KOPT-K1 (cell line): ENCODE results near the gene CPEB4.

Experiments used
- H3K27ac ChIP-seq: fragments of 200-600 bp; sonication (generic); 2 replicates; pipeline ENCODE4 v1.5.1; 2016; ENCODE audit warnings: antibody characterized with exemption, mild to moderate bottlenecking, low read depth, low read length; ENCODE audit not compliant: poor library complexity, severe bottlenecking
- H3K36me3 ChIP-seq: fragments of 200-600 bp; sonication (generic); 2 replicates; pipeline ENCODE4 v1.5.1; 2017; ENCODE audit warnings: antibody characterized with exemption, mild to moderate bottlenecking, low read length, moderate library complexity; ENCODE audit not compliant: insufficient read depth
- H3K9me3 ChIP-seq: fragments of 200-600 bp; sonication (generic); 2 replicates; pipeline ENCODE4 v1.5.1; 2017; ENCODE audit warnings: antibody characterized with exemption, low read length, mild to moderate bottlenecking; ENCODE audit not compliant: insufficient read depth, poor library complexity, severe bottlenecking

The CPEB4 gene

DNA sequence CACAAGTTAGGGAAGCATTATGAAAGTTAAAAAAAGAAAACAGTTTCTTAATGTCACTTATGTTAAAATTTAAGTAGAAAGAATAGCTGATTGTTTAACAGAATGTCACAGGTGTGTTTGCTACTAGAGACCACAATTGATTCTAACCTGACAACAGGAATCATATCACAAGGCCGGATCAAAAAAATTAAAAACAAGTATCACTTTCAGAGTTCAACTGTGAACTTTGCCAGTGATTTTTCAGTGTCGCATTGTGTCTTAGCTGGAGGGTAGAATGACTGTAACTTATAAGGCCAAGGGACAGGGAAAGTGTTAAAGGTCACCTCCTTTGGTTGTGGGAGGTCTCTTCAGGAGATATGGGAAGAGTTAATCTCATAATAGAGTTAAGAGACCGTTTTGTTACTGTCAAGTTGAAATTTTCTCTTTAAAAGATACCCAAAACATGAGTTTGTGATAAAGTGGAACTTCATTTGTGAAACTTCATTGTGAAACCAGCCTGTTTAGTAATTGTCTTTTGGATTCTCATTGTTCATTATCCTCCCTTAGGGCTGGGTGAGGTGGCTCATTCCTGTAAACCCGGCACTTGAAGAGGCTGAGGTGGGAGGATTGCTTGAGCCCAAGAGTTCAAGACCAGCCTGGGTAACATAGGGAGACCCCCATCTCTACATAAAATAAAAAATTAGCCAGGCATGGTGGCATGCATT lies 40.9 kb downstream of the CPEB4 start:
- no peak overlapping the region for H3K27ac ChIP-seq
- no peaks in the 10 kb centered on the region for H3K36me3 ChIP-seq
- H3K9me3 ChIP-seq, result no peaks in the 10 kb centered on the region

DNA sequence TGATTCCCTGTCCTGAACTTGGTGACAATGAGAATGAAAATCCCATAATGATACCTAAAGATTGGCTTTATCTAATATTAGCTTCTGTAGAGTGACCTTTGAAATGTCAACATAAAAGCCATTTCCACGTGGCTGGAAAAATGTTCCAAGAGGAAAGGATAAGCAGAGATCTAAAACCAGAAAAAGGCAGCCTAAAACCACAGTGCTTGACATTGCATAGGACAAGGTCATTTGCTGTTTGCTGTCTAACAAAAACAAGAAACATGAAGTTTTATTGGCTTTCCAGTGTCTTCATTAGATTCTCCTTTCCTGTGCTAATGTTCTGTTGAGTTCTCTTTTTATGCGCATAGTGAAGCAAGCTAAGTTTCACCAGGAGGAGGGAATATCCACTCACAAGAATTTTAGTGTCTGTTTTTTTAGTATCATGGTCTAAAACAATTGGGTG lies 44.6 kb downstream of the CPEB4 start:
- Histone ChIP-seq H3K9me3 (no peaks in the 10 kb centered on the region), H3K36me3 (no peaks in the 10 kb centered on the region), H3K27ac (no peak overlapping the region)

DNA sequence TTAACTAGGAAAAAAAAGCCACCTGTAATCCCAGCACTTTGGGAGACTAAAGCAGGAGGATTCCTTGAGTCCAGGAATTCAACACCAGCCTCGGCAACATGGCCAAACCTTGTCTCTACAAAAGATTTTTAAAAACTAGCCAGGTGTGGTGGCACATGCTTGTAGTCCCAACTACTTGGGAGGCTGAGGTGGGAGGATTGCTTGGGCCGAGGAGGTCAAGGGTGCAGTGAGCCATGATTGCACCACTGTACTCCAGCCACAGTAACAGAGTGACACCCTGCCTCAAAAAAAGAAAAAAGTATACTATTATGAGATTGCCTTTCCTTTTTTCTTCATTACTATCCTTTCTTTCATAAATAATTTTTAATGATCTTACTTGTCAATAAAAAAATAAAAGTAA lies 45.8 kb downstream of the CPEB4 start:
- no peaks in the 10 kb centered on the region for H3K9me3 ChIP-seq
- H3K36me3 ChIP-seq, result no peaks in the 10 kb centered on the region
- H3K27ac ChIP-seq, result no peak overlapping the region

DNA sequence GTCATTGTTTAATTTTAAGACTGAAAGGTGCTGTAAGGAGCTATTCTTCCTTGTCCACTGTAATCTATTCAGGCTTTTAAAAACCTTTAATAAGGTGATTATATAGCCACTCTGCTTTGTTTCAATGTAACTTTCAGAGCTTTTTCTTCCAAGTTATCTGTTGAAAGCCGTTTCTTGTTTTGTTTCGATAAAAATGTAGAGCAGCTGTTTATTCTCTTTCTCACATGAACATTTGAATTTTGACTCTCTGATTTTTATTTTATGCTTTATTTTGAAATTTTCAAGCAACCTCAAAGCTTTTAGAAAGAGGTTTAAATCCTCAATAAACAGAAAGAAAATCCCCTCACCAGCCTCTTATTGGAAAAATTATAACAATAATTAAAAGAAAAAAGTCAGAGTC lies 47.2 kb downstream of the CPEB4 start:
- H3K36me3 ChIP-seq, result no peaks in the 10 kb centered on the region
- H3K27ac ChIP-seq, result no peak overlapping the region
- H3K9me3 ChIP-seq, result no peaks in the 10 kb centered on the region

DNA sequence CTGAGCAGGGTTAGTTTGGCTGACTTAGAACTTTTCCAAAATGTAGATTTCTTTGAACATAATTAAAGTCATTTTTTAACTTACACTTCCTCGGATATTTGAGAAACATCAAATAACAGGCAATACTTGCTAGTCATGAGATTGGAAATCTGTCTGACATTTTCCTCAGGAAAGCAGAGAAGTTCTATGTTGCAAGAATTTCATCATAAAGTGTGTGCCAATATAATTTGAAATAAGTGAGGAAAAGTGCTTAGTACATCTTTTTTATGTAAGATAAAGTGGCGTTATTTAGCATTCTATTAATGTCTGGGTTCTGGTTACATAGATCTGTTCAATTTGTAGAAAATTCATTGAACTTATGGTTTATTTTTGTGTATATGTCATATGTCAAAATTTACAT lies 52.1 kb downstream of the CPEB4 start:
- H3K9me3 ChIP-seq, result no peaks in the 10 kb centered on the region
- no peak overlapping the region for H3K27ac ChIP-seq
- no peaks in the 10 kb centered on the region for H3K36me3 ChIP-seq

DNA sequence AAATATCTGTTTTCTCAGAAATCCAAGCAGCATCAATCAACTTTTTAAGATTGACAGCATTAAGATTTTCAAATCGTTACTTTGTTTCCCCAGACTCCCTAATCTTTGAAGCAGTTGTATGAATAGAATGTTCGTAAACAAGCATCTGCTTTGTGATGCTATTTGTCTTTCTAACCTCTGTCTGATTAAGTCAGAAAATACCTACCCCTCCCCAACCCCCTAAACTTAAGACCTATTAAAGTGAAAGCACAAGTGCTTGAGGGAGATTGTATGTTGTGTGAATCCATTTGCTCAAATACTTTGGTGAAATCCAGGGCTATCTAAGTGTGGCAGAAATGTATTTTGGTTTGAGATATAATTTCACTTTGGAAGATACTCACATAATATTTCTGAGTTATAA lies 53.0 kb downstream of the CPEB4 start:
- no peaks in the 10 kb centered on the region for H3K36me3 ChIP-seq
- H3K27ac ChIP-seq, result no peak overlapping the region
- no peaks in the 10 kb centered on the region for H3K9me3 ChIP-seq

DNA sequence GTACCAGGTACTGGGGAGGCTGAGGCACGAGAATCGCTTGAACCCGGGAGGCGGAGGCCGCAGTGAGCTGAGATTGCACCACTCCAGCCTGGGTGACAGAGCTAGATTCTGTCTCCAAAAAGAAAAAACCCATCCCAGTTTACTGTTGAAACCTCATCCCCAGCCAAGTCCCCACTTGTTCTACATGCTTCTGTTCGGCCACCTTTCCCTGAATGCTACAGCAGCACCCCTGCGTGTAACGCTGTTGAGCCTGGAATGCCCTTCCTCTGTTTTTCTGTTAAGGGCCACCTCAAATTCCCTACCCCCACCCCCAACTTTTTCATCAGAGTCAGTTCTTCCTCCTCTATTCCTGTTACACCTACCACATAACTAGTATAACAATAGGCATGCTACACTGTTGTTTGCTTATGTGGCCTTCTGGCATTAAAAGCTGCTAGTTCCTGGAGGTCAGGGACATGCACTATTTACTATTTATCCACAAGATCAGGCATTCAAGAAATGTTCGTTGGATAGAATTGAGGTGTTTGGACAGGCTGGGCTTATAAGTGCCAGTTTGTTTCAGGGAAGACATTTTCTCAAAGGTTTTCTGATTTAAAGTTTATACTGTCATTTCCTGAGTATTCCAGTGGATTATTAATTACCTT lies 53.7 kb downstream of the CPEB4 start:
- Histone ChIP-seq H3K9me3 (no peaks in the 10 kb centered on the region), H3K27ac (no peak overlapping the region), H3K36me3 (no peaks in the 10 kb centered on the region)

DNA sequence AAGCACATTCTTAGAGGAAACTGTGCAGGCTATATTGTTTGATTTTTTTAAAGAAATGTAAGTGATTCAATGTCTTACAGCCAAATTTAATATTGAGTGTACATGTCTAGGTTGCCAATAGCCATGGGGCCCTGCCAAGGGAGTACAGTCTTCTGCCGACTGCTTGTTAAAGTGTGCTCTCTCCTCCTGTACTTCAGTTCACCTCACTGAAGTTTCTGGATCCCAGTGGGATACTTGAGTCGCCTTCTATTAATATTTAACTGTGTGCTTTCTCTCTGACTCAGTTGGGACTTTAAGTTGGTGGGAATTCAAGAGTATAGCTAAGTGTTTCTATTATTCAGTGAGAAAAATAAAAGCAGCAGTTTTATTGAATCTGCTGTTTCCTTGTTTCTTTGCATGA lies 56.4 kb downstream of the CPEB4 start:
- no peaks in the 10 kb centered on the region for H3K36me3 ChIP-seq
- no peak overlapping the region for H3K27ac ChIP-seq
- H3K9me3 ChIP-seq, result no peaks in the 10 kb centered on the region

DNA sequence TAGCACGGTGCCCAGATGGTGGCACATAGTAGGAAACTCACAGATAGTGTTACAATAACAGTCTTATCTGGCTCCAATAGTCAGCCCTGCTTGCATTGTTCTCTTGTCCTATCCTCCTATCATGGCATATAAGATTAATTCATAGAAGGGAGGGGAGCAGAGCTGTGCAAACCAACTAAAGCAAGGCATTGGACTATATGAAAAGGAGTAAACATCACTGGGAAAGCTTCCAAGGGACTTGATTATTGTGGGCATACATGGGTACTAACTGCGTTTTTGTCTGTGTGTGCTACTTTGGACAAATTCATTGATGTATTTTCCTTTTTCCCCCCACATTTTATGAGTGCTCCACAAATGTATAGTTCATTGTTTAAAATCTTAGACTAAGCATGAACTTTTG lies 57.0 kb downstream of the CPEB4 start:
- Histone ChIP-seq H3K36me3 (peaks cover 5% of the 10 kb centered on the region; the same call in 1 of the 2 replicates), H3K9me3 (no peaks in the 10 kb centered on the region), H3K27ac (no peak overlapping the region)

DNA sequence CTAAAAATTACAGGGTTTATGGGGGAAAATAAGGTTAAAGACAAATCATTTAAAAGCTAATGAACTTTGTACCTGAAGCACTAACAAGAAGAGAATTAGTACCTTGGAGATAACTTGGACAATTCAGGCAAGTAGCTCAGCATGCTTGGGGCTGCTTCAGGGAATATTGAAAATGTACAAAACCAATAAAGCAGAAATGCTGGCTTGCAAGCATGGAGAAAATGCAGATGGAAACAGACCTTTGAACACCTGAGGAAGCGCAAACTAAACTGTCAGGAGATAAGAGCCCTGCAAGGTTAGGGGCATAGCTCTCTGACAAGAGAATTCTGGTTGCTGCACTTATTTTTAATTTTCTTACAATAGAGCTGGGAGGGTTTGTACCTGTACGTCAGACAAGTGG lies 58.2 kb downstream of the CPEB4 start:
- Histone ChIP-seq H3K27ac (no peak overlapping the region), H3K9me3 (no peaks in the 10 kb centered on the region), H3K36me3 (peaks cover 6% of the 10 kb centered on the region; the same call in 1 of the 2 replicates)

DNA sequence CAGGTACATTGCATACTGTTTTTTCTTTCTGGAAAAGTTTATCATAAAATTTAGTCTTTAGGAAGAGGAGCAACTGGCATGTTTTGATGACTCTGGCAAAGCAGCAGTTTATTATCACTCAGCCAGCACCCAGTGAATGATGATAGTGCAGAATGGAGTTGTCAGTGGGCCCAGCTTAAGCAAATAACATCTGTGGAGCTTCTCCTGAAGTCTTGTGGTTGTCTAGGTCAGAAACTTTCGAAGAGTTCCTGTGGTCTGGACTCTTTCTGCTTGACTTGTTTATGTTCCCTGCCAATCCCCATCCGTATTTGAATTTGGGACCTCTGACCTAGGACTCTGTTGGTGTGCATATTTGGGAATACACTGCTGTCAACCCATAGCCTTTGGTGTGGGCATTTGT lies 62.7 kb downstream of the CPEB4 start:
- H3K27ac ChIP-seq, result no peak overlapping the region
- no peaks in the 10 kb centered on the region for H3K9me3 ChIP-seq
- H3K36me3 ChIP-seq, result peaks cover 18% of the 10 kb centered on the region; the same call in 1 of the 2 replicates

DNA sequence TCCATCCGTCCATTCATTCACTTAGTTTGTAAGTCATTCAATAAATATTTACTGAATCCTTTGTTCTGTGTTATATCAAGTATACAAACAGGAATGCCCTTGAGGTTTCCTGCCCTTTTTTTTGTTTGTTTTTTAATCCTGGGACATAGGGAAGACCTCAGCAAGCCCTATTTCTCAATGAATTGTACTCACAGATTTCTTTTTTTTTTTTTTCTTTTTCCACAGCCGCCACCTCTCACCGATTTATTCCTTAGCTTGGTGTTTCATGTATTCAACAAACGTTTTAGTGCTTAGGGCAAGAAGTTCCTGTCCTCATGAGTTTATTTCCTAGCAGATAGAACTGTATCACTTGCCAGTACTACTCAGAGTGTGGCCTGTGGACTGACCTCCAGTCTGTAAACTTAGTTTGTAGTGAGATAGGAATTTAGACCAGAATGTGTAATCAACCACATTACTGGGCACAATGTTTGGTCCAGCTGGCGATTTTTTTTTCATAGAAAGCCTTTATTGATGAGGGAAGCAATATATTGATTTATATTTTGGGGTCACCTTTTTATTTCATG lies 65.5 kb downstream of the CPEB4 start:
- no peaks in the 10 kb centered on the region for H3K9me3 ChIP-seq
- peaks cover 18% of the 10 kb centered on the region; the same call in 1 of the 2 replicates for H3K36me3 ChIP-seq
- no peak overlapping the region for H3K27ac ChIP-seq

DNA sequence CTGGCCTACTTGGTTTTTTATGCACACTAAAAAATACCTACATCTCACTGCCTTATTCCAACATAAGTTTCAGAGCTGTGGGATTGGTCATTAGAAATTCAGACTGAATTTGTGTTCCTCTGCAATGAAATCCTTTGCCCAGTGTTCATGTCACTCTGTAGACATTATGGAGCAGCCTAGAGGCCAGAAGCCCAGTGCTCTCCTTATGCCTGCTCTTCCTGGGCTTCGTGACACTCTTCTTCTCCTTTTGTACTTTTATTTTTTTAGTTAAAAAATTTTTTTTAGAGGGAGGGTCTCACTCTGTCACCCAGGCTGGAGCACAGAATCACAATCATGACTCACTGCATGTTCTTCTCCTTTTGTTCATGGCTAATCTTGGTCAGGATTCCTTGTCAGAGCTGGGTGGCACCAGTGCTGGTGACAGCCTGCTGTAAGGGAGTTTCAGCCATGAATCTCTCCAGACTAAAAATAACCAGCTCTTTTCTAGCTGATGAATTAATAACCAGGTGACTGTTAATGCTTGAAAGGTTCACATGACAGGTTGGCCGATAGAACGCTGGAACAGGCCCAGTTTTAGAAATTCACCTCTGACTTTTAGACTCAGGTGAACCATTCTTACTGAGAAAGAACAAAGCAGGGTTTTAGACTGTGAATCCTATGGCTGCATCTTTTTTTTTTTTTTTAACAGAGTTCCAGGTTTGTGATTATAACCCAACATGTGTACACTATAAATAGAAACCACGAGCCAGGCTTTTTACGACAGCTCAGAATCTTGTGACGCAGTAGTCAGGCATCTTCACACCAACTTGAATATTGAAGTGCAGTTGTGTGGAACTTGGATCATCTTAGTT lies 66.7 kb downstream of the CPEB4 start:
- Histone ChIP-seq H3K36me3 (peaks cover 16% of the 10 kb centered on the region; the same call in 1 of the 2 replicates), H3K27ac (no peak overlapping the region)

DNA sequence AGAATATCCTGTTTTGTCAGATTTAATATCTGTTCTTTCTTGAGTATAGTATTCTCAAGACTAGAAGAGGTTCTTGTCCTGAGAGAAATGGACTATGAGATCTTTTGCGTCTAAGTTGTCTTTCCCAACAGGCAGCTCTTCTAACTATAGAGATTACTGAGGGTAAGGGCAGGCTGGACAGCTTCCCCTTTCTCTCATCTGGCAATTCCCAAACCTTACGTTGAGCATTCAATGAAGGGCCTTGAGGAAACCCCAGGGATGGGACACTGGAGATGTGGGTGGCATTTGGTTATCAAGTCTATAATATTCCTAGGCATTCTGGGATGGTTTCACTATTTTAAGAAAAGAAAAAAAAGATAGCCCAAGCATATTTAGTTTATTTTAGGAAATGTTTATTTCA lies 72.8 kb downstream of the CPEB4 start:
- no peaks in the 10 kb centered on the region for H3K36me3 ChIP-seq
- no peaks in the 10 kb centered on the region for H3K9me3 ChIP-seq
- no peak overlapping the region for H3K27ac ChIP-seq

More for the DNA sequence above, 66.7 kb downstream of the CPEB4 start:
- no peaks in the 10 kb centered on the region for H3K9me3 ChIP-seq

DNA sequence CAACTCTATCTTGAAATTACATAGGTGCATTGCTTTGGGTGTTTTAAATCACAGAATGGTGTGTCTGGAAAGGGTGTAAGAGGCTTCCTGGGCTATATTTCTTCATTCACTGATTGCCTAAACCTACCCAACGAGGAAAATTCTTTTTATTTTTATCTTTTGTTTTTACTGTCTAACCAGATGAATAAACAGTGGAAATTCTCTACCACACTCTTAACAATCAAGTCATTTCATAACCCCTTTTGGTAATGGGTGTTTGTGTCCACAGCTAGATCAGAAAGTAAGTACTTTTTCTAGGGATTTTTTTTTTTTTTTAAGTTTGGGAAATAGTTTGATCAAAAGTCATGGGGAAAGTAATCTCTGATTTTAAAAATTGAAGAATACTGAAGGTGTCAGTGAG lies 73.3 kb downstream of the CPEB4 start:
- Histone ChIP-seq H3K36me3 (no peaks in the 10 kb centered on the region), H3K27ac (no peak overlapping the region)

More for the DNA sequence above, 73.3 kb downstream of the CPEB4 start:
- no peaks in the 10 kb centered on the region for H3K9me3 ChIP-seq
